Upper lobe of left lung (tissue), 6 donors: ENCODE measurements around the gene CNDP1. TPM values are rescaled to one million over a fixed set of nuclear protein-coding genes. Genes with fewer than 3 reads are reported as not detected.

Experiments used
- ATAC-seq, 2 donors: fragments of 200-7000 bp; cut with Tn5 transposase; one replicate each; pipeline ENCODE4 v1.9.1; 2022; ENCODE audit warnings: mild to moderate bottlenecking in 2 of 2, moderate library complexity in 2 of 2; ENCODE audit not compliant: low FRiP score in 2 of 2
- DNase-seq, 2 donors: peaks; one replicate each; pipeline ENCODE4 v3.0.0-alpha.2; 2019 to 2020
- H3K27ac ChIP-seq, 4 donors: fragments of 200-600 bp; sonication (generic); one replicate each; pipeline ENCODE4 v1.5.1; 2016 to 2019
- H3K27me3 ChIP-seq, 4 donors: fragments of 200-600 bp; sonication (generic); one replicate each; pipeline ENCODE4 v1.5.1; 2017 to 2019
- H3K36me3 ChIP-seq, 4 donors: fragments of 200-600 bp; sonication (generic); one replicate each; pipeline ENCODE4 v1.5.1; 2016 to 2019
- H3K4me1 ChIP-seq, 4 donors: fragments of 200-600 bp; sonication (generic); one replicate each; pipeline ENCODE4 v1.5.1; 2018 to 2019
- H3K4me3 ChIP-seq, 4 donors: fragments of 200-600 bp; sonication (generic); one replicate each; pipeline ENCODE4 v1.5.1; 2017 to 2019; ENCODE audit warnings: mild to moderate bottlenecking in 2 of 4, moderate library complexity in 1 of 4
- H3K9me3 ChIP-seq, 4 donors: fragments of 200-600 bp; sonication (generic); one replicate each; pipeline ENCODE4 v1.5.1; 2018 to 2019
- EP300 ChIP-seq, 4 donors: sonication (generic); formaldehyde crosslinking; IDR thresholded peaks; one replicate each; pipeline ENCODE4 v1.5.1; 2017; ENCODE audit warnings: antibody characterized with exemption in 4 of 4, control low read depth in 2 of 4
- POLR2A ChIP-seq, 4 donors: fragments of 450-650 bp; IDR thresholded peaks; one replicate each; pipeline ENCODE4 v1.5.1; 2016 to 2017; ENCODE audit warnings: antibody characterized with exemption in 4 of 4, mild to moderate bottlenecking in 2 of 4
- POLR2AphosphoS5 ChIP-seq, 2 donors: sonication (generic); formaldehyde crosslinking; IDR thresholded peaks; one replicate each; pipeline ENCODE4 v1.5.1; 2017; ENCODE audit warnings: antibody characterized with exemption in 2 of 2
- WGBS, 2 donors: methylation state at CpG; one replicate each; pipeline ENCODE4 v1.1.5; 2017 to 2018; 5-methylcytosine and 5-hydroxymethylcytosine counted together
- total RNA-seq, 6 donors: library from RNA; depleted of rRNA in 4 of 6; stranded (reverse); fragments of >200 nt in 4 of 6; gene quantifications; one replicate each; pipeline versions ENCODE4 v1.1.0 to v1.2.1, GENCODE V29; 2016 to 2021
- TF ChIP-seq, protein P1 (sequence below), 6 experiments: fragments of 450-650 bp in 4 of 6; fragments of 200-600 bp in 2 of 6; sonication (generic) in 2 of 6; IDR thresholded peaks; one replicate each; pipeline ENCODE4 v1.5.1; 2016 to 2019; ENCODE audit warnings: antibody characterized with exemption in 6 of 6
- donor health status: DM: no; HTN: no; CAD: no; lungs with moderate emphysema.
- donor health status: DM: no; HTN: yes; CAD: no; lungs with severe emphysema.

The CNDP1 gene
- total RNA-seq, 6 donors from 2014 or later: not detected

DNA sequence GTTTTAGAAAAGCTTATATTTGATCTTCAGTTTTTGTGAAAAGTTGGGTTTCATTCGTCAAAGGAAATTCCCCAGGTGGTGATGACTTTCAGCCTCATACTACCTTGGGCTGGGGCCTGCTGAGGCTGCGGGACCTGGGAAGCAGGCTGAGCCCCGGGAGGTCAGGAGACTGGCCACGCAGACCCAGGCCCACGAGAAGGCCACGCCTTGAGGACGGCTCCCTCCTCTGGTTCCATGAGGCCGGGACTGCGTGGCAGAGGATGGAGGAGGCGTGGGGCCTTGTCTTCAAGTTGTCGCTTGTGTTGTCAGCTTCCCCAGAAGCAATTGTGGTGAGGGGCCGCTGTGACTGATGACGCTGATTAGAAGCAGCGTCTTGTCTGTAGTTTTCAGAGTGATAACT lies 26.4 kb upstream of the CNDP1 start:
- Histone ChIP-seq H3K4me3 (no peak overlapping the region), H3K36me3 (peaks cover 59 to 100% (median 88%) of the 10 kb centered on the region in 4 donors), H3K4me1 (no peaks in the 10 kb centered on the region), H3K27ac (no peak overlapping the region), H3K9me3 (no peaks in the 10 kb centered on the region), H3K27me3 (no peaks in the 10 kb centered on the region)
- TF ChIP-seq, protein P1, sequence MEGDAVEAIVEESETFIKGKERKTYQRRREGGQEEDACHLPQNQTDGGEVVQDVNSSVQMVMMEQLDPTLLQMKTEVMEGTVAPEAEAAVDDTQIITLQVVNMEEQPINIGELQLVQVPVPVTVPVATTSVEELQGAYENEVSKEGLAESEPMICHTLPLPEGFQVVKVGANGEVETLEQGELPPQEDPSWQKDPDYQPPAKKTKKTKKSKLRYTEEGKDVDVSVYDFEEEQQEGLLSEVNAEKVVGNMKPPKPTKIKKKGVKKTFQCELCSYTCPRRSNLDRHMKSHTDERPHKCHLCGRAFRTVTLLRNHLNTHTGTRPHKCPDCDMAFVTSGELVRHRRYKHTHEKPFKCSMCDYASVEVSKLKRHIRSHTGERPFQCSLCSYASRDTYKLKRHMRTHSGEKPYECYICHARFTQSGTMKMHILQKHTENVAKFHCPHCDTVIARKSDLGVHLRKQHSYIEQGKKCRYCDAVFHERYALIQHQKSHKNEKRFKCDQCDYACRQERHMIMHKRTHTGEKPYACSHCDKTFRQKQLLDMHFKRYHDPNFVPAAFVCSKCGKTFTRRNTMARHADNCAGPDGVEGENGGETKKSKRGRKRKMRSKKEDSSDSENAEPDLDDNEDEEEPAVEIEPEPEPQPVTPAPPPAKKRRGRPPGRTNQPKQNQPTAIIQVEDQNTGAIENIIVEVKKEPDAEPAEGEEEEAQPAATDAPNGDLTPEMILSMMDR (IDR thresholded peaks at IDR 0.05): no peak
- TF ChIP-seq POLR2A (IDR thresholded peaks at IDR 0.05): no peak
- TF ChIP-seq EP300 (IDR thresholded peaks at IDR 0.05): no peak
- no peak for TF ChIP-seq POLR2AphosphoS5 (IDR thresholded peaks at IDR 0.05)
- DNase-seq: peak; percentile 20 to 58
- 94 to 95% methylated on average over 14 of the region's 14 CpGs for WGBS, 2 donors
- ATAC-seq: no peak

DNA sequence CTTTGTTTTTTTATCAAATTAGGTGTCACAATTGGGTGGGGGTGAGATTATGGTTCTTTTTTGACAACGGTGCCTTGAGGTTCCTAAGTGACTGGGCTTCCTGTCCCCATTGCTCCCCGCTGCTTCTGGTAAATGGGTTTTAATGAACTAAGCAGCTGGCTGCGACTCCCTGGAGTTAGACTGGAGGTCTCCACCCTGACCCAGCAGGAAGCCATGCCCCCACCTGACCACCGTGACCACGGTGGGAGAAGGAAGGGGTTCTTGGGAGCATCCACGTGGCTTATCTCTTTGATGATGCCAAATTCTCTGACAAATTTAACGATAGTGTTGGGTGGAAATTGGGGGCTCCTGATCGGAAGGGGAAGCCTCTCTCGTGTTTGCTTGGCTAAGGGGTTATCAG lies 25.9 kb upstream of the CNDP1 start:
- H3K36me3 ChIP-seq: peaks cover 57 to 100% (median 89%) of the 10 kb centered on the region in 4 donors
- H3K4me3 ChIP-seq: no peak overlapping the region
- WGBS, 2 donors: 81 to 82% methylated on average over 9 of the region's 9 CpGs
- no peaks in the 10 kb centered on the region for H3K9me3 ChIP-seq
- ATAC-seq: no peak
- TF ChIP-seq POLR2A (IDR thresholded peaks at IDR 0.05) (no peak), POLR2AphosphoS5 (IDR thresholded peaks at IDR 0.05) (no peak), EP300 (IDR thresholded peaks at IDR 0.05) (no peak)
- no peaks in the 10 kb centered on the region for H3K4me1 ChIP-seq
- no peaks in the 10 kb centered on the region for H3K27me3 ChIP-seq
- DNase-seq: no peak
- no peak overlapping the region for H3K27ac ChIP-seq

DNA sequence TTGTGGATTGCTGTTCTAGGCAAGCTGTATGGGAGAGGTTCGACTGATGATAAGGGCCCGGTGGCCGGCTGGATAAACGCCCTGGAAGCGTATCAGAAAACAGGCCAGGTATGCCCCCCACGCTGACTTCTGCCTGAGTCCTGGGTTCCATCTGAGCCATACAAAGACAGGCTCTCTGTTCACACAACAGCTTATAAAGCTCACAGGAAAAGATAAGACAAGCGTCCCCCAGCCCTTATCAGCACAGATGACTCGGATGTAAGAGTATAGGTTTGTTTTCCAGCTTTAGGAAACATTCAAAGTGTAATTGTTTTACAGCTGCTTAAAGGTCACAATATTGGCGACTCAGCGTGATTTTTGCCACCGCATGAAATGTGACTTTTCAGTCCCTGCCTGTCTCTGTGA lies 25.5 kb upstream of the CNDP1 start:
- DNase-seq: no peak
- ATAC-seq: no peak
- Histone ChIP-seq H3K9me3 (no peaks in the 10 kb centered on the region), H3K27me3 (no peaks in the 10 kb centered on the region), H3K4me3 (no peak overlapping the region), H3K27ac (no peak overlapping the region), H3K36me3 (peaks cover 57 to 100% (median 89%) of the 10 kb centered on the region in 4 donors), H3K4me1 (no peaks in the 10 kb centered on the region)
- WGBS, 2 donors: 90 to 94% methylated on average over 11 of the region's 11 CpGs
- TF ChIP-seq EP300 (IDR thresholded peaks at IDR 0.05) (no peak), POLR2AphosphoS5 (IDR thresholded peaks at IDR 0.05) (no peak), POLR2A (IDR thresholded peaks at IDR 0.05) (no peak)
- TF ChIP-seq, protein P1 (IDR thresholded peaks at IDR 0.05): no peak

DNA sequence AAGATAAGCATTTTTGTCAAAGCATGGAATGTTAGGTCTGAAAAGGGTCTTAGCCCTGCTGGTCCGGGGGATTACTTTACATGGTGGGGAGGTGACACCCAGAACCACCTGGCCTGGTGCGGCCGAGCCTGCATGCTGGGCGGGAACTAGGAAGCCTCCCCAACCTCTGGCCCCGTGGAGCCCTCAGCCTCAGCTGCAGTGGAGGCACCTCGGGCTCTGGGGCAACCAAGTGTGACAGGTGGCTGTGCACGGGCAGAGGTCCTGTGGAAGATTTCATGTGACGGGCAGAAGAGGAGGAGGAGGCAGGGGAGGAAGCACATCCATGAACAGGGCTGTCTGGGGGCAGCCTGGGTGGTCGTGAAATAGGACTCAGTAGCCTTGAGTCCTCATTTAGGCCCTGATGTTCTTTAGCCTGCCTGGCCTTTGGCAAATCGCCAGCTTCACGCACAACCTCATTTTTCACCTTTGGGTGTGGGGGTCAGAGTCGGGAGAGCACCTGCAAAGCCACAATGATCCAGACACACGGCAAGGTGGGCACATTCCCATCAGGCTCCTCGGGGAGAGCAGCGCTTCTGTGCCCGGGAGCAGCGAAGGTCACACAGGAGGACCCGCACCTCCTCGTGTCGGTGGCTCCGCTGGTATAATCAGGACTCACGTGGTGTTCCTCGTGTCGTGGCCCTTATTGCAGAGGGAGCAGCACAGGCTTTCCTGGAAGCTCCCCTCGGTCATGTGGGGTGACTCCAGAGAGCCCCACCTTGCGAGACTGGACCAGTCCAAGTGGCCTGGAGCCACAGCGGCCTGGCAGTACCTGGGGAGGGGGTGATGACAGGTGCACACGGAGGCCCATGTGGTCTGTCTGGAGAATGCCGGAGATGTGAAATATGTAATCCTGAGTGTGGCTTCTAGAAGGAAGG lies 24.2 kb upstream of the CNDP1 start:
- H3K36me3 ChIP-seq: peaks cover 50 to 100% (median 88%) of the 10 kb centered on the region in 4 donors

DNA sequence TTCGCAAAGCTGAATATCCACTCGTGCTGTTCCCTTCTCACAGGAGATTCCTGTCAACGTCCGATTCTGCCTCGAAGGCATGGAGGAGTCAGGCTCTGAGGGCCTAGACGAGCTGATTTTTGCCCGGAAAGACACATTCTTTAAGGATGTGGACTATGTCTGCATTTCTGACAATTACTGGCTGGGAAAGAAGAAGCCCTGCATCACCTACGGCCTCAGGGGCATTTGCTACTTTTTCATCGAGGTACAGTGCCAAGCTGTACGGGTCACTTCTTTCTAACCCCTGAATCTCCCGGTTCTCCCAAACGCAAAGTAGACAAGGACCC lies 23.6 kb upstream of the CNDP1 start:
- DNase-seq (no peak), ATAC-seq (no peak)
- no peaks in the 10 kb centered on the region for H3K4me1 ChIP-seq
- H3K9me3 ChIP-seq: no peaks in the 10 kb centered on the region
- H3K27me3 ChIP-seq: no peaks in the 10 kb centered on the region
- no peak overlapping the region for H3K4me3 ChIP-seq
- H3K36me3 ChIP-seq: peaks cover 54 to 100% (median 90%) of the 10 kb centered on the region in 4 donors
- TF ChIP-seq, protein P1 (IDR thresholded peaks at IDR 0.05): no peak
- TF ChIP-seq EP300 (IDR thresholded peaks at IDR 0.05) (no peak), POLR2A (IDR thresholded peaks at IDR 0.05) (no peak), POLR2AphosphoS5 (IDR thresholded peaks at IDR 0.05) (no peak)
- H3K27ac ChIP-seq: no peak overlapping the region
- WGBS, 2 donors: 92 to 95% methylated on average over 10 to 12 of the region's 12 CpGs

More for the DNA sequence above, 24.2 kb upstream of the CNDP1 start:
- Histone ChIP-seq H3K9me3 (no peaks in the 10 kb centered on the region), H3K4me1 (no peaks in the 10 kb centered on the region), H3K27me3 (no peaks in the 10 kb centered on the region), H3K4me3 (no peak overlapping the region), H3K27ac (no peak overlapping the region)
- DNase-seq: peak in 1 of 2 donors; percentile 68
- 92 to 93% methylated on average over 22 to 29 of the region's 29 CpGs for WGBS, 2 donors
- TF ChIP-seq POLR2AphosphoS5 (IDR thresholded peaks at IDR 0.05) (no peak), EP300 (IDR thresholded peaks at IDR 0.05) (no peak), POLR2A (IDR thresholded peaks at IDR 0.05) (no peak)
- TF ChIP-seq, protein P1 (IDR thresholded peaks at IDR 0.05): no peak
- no peak for ATAC-seq
